Activated CD8-positive, alpha-beta memory T cell treated with anti-CD3 and anti-CD28 coated beads, Interleukin-2, amount 50 U/mL, for 1 hour (primary cell): ENCODE measurements around the gene UVSSA.

Experiments
- DNase-seq: peaks from one replicate; pipeline ENCODE4 v3.0.0-alpha.2; 2020; ENCODE audit errors: extremely low read depth

The UVSSA gene

GRCh38 chr4:1407657-1408333 lies 60.8 kb downstream of the UVSSA start:
- no peak for DNase-seq

GRCh38 chr4:1408418-1408817 lies 61.4 kb downstream of the UVSSA start:
- DNase-seq, result no peak

- DNase-seq, result no peak
Observed at GRCh38 chr4:1409079-1409478, 62.1 kb downstream of the UVSSA start.

- DNase-seq, result no peak
Observed at GRCh38 chr4:1409491-1410425, 62.8 kb downstream of the UVSSA start.

DNA sequence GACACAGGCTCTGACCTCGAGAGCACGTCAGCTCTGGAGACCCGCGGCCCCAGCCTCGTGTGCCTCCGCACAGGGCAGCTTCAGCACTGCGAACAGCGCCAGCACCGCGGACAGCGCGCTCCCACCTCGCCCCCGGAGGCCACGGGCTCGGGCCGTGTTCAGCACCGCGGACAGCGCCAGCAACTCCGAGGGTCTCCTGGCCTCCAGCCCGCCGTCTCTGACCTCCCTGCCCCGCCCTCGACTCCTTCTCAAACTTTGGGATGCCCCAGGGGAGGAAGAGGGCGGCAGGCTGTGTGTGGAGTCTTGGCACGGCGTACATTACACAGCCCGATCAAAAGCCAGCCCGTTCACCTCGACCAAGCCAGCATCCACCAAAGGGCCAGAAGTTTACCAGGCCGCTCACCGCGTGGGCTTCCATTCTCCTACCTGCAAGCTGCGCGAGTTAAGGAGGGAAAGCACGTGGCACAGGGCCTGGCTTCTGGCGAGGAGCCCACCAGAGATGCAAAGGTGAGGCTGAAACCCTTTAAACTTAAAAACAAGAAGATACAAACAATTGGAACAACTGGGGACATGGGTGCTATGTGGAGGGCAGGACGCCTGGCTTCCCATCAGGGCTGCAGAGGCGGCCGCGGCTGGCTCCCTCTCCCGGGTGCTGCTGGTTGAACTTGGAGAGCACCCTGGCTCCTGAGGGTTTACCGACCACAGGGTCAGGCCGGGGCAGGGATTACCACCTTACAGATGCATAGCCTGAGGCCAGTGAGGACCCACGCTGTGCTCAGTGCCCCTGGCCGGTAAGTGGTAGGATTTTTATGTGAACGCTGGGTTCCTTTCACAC lies 63.7 kb downstream of the UVSSA start:
- no peak for DNase-seq

GRCh38 chr4:1411436-1412375 lies 64.7 kb downstream of the UVSSA start:
- no peak for DNase-seq

GRCh38 chr4:1412376-1413203 lies 65.6 kb downstream of the UVSSA start:
- no peak for DNase-seq

- DNase-seq, result no peak
Observed at GRCh38 chr4:1413204-1413663, 66.2 kb downstream of the UVSSA start.

GRCh38 chr4:1413687-1414479 lies 66.9 kb downstream of the UVSSA start:
- no peak for DNase-seq

GRCh38 chr4:1414831-1415680 lies 68.0 kb downstream of the UVSSA start:
- DNase-seq, result no peak

DNA sequence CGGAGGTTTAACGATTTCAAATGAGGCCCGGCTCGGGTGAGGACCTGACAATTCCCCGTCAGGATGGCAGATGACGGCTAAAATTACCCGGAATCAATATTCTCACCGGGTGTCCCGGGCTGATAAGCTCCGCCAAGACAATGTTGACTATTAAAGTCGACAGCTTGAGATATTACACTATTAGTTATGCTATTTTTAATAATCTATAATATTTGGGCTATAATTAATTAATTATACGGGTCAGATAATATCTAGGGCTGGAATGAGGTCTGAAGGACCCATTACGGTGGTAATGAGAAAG lies 68.6 kb downstream of the UVSSA start:
- DNase-seq, result no peak

DNA sequence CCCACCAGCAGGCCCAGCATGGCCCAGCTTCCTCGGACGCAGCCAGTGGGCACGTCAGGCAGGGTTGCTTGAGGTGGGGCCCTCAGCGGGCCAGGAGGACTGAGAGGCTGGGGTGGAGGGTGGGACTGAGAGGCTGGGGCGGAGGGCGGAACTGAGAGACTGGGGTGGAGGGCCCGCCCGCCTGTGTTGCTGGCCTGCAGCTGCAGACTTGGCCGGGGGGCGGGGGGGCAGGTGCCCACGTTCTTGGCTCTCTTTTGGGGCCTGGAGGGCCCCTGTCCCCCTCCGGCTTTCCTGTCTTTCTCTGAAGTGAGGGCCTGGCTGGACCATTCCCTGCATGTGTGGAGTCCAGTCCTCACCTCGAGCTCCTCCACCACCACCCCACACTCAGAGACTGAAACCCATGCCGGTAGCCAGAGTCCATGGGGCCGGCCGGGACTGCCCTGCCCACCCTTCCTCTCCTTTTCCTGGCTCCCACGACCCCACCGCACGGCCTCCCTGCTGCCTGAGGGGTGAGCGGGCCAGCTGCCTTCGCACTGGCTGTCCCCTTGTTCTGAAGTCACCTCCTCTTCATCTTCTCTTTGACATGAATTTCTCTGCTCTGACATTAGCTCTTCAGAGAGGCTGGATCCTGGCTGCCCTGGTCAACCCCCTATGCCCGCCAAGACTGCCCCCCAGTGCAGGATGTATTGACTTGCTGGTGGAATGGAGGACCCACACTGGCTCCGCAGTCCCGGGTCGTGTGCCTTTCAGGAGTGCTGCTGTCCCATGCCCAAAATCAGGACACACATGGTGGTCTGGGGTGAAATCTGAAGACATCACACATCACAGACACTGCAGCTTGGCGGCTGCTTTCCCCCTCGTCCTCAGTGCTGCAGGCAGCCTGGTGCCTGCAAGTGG lies 69.3 kb downstream of the UVSSA start:
- no peak for DNase-seq

GRCh38 chr4:1416948-1417260 lies 69.9 kb downstream of the UVSSA start:
- DNase-seq, result no peak

DNA sequence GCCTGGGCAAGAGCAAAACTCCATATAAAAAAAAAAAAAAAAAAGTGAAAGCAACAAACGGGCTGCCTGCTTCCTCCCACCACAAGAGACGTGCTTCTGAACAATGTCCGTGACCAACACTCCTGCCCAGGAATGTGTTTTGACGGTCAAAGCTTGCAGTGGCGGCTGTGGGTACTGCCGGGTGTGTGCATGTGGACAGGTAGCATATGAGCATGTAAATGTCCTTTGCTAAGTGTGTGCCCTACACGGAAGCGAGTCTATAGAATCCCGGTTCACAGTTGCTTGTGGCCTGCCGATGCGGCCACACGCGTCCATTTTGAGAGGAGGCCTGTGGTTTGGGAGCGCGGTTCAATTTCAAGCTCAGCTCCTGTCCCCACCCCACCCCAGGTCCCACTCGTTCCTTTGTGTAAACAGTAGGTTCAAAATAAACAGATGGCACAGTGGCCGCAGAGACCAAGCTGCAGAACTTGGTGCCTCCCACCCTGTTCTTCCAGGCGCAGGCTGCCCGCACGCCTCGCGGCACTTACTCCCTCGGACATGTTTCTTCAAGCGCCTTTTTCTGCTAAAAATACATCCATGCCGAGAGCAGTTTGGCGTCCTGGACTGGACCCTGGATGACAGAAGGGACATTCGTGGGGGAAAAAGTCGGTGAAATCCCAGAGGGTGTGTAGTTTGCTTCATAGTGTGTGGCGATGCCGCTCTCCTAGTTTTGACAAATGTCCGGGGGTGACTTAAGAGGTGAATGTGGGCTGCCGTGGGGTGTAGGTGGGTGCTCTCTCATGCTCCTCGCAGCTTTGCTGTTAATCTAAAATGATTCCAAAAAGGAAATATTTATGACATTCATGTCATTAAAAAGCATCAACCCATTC lies 70.7 kb downstream of the UVSSA start:
- DNase-seq, result no peak

GRCh38 chr4:1418494-1419285 lies 71.7 kb downstream of the UVSSA start:
- no peak for DNase-seq

DNA sequence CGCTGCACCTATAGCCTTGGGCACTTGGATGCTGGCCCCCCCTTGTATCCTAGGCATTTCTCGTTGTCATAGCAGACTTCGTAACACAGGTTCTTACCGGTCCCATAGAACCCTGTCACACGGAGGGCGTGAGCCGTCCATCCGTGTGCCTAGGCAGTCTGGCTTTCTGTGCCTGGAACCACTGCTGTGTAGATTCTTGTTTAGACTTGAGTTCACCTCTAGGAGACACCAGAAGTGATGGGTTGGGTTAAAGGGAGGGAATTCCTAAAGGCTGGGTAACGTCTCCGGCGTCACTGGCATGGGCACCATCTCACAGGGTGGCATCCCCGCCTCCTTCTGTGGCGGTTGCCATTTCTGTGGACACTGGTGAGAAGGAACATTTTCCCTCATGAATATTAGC lies 72.7 kb downstream of the UVSSA start:
- no peak for DNase-seq
